B cell (primary cell): ENCODE measurements around the gene PLEKHA3.

Source experiments
- EZH2 ChIP-seq: IDR thresholded peaks from 2 replicates; pipeline ENCODE4 v1.6.1; 2012; ENCODE audit warnings: borderline replicate concordance, low read depth, mild to moderate bottlenecking, moderate library complexity, low read length; ENCODE audit not compliant: insufficient read depth, poor library complexity, severe bottlenecking
- TF ChIP-seq, protein P1 (sequence below): fragments of 200-600 bp; IDR thresholded peaks from one replicate; pipeline ENCODE4 v1.8.0; 2022; ENCODE audit warnings: antibody characterized with exemption, mild to moderate bottlenecking

DNA sequence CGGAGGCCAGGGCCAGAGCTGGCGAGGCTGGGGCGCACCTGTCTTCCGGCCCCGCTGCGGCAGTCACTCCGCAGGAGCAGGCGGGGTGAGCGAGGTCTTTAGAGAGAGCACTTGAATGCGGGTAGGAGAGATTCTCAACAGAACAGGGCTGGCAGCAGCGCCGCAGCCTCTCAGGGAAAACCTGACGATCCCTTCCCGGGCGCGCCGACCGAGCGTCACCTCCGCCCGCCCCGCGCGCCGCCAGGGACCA lies 29.8 kb upstream of the PLEKHA3 start:
- TF ChIP-seq, protein P1, sequence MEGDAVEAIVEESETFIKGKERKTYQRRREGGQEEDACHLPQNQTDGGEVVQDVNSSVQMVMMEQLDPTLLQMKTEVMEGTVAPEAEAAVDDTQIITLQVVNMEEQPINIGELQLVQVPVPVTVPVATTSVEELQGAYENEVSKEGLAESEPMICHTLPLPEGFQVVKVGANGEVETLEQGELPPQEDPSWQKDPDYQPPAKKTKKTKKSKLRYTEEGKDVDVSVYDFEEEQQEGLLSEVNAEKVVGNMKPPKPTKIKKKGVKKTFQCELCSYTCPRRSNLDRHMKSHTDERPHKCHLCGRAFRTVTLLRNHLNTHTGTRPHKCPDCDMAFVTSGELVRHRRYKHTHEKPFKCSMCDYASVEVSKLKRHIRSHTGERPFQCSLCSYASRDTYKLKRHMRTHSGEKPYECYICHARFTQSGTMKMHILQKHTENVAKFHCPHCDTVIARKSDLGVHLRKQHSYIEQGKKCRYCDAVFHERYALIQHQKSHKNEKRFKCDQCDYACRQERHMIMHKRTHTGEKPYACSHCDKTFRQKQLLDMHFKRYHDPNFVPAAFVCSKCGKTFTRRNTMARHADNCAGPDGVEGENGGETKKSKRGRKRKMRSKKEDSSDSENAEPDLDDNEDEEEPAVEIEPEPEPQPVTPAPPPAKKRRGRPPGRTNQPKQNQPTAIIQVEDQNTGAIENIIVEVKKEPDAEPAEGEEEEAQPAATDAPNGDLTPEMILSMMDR, result no peak
- TF ChIP-seq EZH2, result no peak
